ENCODE data around the gene TMEM132D.

Gene TMEM132D

DNA sequence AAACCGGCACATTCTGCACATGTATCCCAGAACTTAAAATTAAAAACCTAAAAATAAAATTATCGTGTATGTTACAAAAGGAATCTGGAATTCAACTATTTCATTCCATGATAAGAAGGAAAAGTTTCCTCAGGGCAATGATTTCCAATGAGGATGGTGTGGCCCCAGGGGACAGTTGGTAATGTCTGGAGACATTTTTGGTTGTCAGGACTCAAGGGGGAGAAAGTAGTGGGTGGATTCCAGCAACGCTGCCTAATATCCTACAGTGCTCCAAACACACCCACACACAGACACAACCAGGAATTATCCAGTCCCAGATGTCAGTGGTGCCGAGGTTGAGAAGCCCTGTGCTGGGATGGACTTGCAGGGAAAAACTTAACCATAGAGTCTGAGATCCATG, 228.3 kb downstream of the TMEM132D start:
- Histone ChIP-seq H3K4me3 (ENCODE audit: low read length in 2 of 2) (no peak overlapping the region), H3K9ac (ENCODE audit: low read depth in 1 of 2, low read length in 2 of 2) (no peak overlapping the region), H3K27ac (ENCODE audit: low read depth in 2 of 2, low read length in 2 of 2) (no peak overlapping the region), H3K27me3 (ENCODE audit: control insufficient read depth in 2 of 2, insufficient read depth in 2 of 2, low read length in 2 of 2) (no peaks in the 10 kb centered on the region), H3K9me3 (ENCODE audit: control insufficient read depth in 2 of 2, low read length in 2 of 2) (no peaks in the 10 kb centered on the region), H3K36me3 (ENCODE audit: control insufficient read depth in 2 of 2, insufficient read depth in 2 of 2, low read length in 2 of 2) (no peaks in the 10 kb centered on the region), H3K4me1 (ENCODE audit: control insufficient read depth in 2 of 2, insufficient read depth in 2 of 2, low read length in 2 of 2) (no peaks in the 10 kb centered on the region)

GRCh38 chr12:129673806-129674205, 230.0 kb downstream of the TMEM132D start:
- Histone ChIP-seq H3K9me3 (ENCODE audit: control insufficient read depth in 2 of 2, low read length in 2 of 2) (no peaks in the 10 kb centered on the region), H3K9ac (ENCODE audit: low read depth in 1 of 2, low read length in 2 of 2) (no peak overlapping the region)

GRCh38 chr12:129672110-129672509, 231.7 kb downstream of the TMEM132D start:
- H3K27me3 ChIP-seq (ENCODE audit: control insufficient read depth in 2 of 2, insufficient read depth in 2 of 2, low read length in 2 of 2): no peaks in the 10 kb centered on the region
- H3K9ac ChIP-seq (ENCODE audit: low read depth in 1 of 2, low read length in 2 of 2): no peak overlapping the region
- H3K36me3 ChIP-seq (ENCODE audit: control insufficient read depth in 2 of 2, insufficient read depth in 2 of 2, low read length in 2 of 2): no peaks in the 10 kb centered on the region
- H3K4me1 ChIP-seq (ENCODE audit: control insufficient read depth in 2 of 2, insufficient read depth in 2 of 2, low read length in 2 of 2): no peaks in the 10 kb centered on the region
- no peak overlapping the region for H3K27ac ChIP-seq (ENCODE audit: low read depth in 2 of 2, low read length in 2 of 2)
- H3K9me3 ChIP-seq (ENCODE audit: control insufficient read depth in 2 of 2, low read length in 2 of 2): no peaks in the 10 kb centered on the region
- H3K4me3 ChIP-seq (ENCODE audit: low read length in 2 of 2): no peak overlapping the region

More at GRCh38 chr12:129673806-129674205, 230.0 kb downstream of the TMEM132D start:
- no peak overlapping the region for H3K27ac ChIP-seq (ENCODE audit: low read depth in 2 of 2, low read length in 2 of 2)
- H3K4me3 ChIP-seq (ENCODE audit: low read length in 2 of 2): no peak overlapping the region
- no peaks in the 10 kb centered on the region for H3K4me1 ChIP-seq (ENCODE audit: control insufficient read depth in 2 of 2, insufficient read depth in 2 of 2, low read length in 2 of 2)
- H3K27me3 ChIP-seq (ENCODE audit: control insufficient read depth in 2 of 2, insufficient read depth in 2 of 2, low read length in 2 of 2): no peaks in the 10 kb centered on the region
- no peaks in the 10 kb centered on the region for H3K36me3 ChIP-seq (ENCODE audit: control insufficient read depth in 2 of 2, insufficient read depth in 2 of 2, low read length in 2 of 2)

DNA sequence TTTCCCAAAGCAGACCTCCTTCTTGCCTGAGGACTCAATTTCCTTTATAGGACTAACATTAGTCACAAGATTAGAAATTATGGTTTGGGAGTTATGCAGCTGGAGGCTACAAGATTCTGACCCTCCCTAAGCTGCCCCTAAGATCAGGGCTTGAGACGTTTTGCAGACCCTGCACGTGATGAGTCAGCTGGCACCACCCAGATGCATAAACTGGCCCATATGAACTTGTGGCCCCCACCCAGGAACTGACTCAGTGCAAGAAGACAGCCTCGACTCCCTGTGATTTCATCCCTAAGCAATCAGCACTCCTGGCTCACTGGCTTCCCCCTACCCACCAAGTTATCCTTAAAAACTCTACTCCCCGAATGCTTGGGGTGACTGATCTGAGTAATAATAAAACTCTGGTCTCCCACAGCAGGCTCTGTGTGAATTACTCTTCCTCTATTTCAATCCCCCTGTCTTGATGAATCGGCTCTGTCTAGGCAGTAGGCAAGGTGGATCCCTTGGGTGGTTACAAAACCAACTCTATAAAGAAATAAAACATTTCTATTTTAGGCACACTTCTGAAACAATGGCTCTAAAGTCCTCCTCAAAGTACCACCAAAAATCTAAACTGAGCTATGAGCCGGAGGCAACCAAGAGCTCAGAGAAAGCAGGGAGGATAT, 233.4 kb downstream of the TMEM132D start:
- Histone ChIP-seq H3K4me3 (ENCODE audit: low read length in 2 of 2) (no peak overlapping the region), H3K9ac (ENCODE audit: low read depth in 1 of 2, low read length in 2 of 2) (no peak overlapping the region), H3K27ac (ENCODE audit: low read depth in 2 of 2, low read length in 2 of 2) (no peak overlapping the region), H3K4me1 (ENCODE audit: control insufficient read depth in 2 of 2, insufficient read depth in 2 of 2, low read length in 2 of 2) (no peaks in the 10 kb centered on the region), H3K9me3 (ENCODE audit: control insufficient read depth in 2 of 2, low read length in 2 of 2) (no peaks in the 10 kb centered on the region), H3K36me3 (ENCODE audit: control insufficient read depth in 2 of 2, insufficient read depth in 2 of 2, low read length in 2 of 2) (no peaks in the 10 kb centered on the region), H3K27me3 (ENCODE audit: control insufficient read depth in 2 of 2, insufficient read depth in 2 of 2, low read length in 2 of 2) (no peaks in the 10 kb centered on the region)

DNA sequence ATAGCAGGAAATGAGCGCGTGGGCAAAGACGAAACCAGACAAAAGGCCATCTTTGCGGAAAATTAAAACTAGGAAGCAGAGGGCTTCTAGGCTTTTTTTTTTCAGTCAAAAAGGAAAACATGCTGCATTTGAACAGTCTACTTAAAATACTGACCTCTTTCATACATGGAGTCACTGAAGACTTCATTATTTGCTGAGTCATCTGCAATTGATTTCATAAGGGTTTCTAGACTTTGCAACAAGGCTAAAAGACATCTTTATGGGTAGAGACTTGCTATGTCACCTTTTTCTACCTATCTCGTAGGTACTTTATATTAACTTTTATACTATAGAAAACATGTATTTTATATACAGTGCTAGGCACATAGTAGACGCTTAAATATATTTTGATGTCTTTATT, 238.4 kb downstream of the TMEM132D start:
- Histone ChIP-seq H3K36me3 (ENCODE audit: control insufficient read depth in 2 of 2, insufficient read depth in 2 of 2, low read length in 2 of 2) (no peaks in the 10 kb centered on the region), H3K27ac (ENCODE audit: low read depth in 2 of 2, low read length in 2 of 2) (no peak overlapping the region), H3K9me3 (ENCODE audit: control insufficient read depth in 2 of 2, low read length in 2 of 2) (no peaks in the 10 kb centered on the region), H3K27me3 (ENCODE audit: control insufficient read depth in 2 of 2, insufficient read depth in 2 of 2, low read length in 2 of 2) (no peaks in the 10 kb centered on the region), H3K9ac (ENCODE audit: low read depth in 1 of 2, low read length in 2 of 2) (no peak overlapping the region), H3K4me3 (ENCODE audit: low read length in 2 of 2) (no peak overlapping the region), H3K4me1 (ENCODE audit: control insufficient read depth in 2 of 2, insufficient read depth in 2 of 2, low read length in 2 of 2) (no peaks in the 10 kb centered on the region)

GRCh38 chr12:129662234-129662633, 241.6 kb downstream of the TMEM132D start:
- H3K9ac ChIP-seq (ENCODE audit: low read depth in 1 of 2, low read length in 2 of 2): no peak overlapping the region
- no peak overlapping the region for H3K4me3 ChIP-seq (ENCODE audit: low read length in 2 of 2)
- H3K4me1 ChIP-seq (ENCODE audit: control insufficient read depth in 2 of 2, insufficient read depth in 2 of 2, low read length in 2 of 2): no peaks in the 10 kb centered on the region
- H3K27ac ChIP-seq (ENCODE audit: low read depth in 2 of 2, low read length in 2 of 2): no peak overlapping the region
- no peaks in the 10 kb centered on the region for H3K9me3 ChIP-seq (ENCODE audit: control insufficient read depth in 2 of 2, low read length in 2 of 2)
- no peaks in the 10 kb centered on the region for H3K27me3 ChIP-seq (ENCODE audit: control insufficient read depth in 2 of 2, insufficient read depth in 2 of 2, low read length in 2 of 2)
- H3K36me3 ChIP-seq (ENCODE audit: control insufficient read depth in 2 of 2, insufficient read depth in 2 of 2, low read length in 2 of 2): no peaks in the 10 kb centered on the region

GRCh38 chr12:129660946-129661345, 242.9 kb downstream of the TMEM132D start:
- Histone ChIP-seq H3K9ac (ENCODE audit: low read depth in 1 of 2, low read length in 2 of 2) (no peak overlapping the region), H3K27me3 (ENCODE audit: control insufficient read depth in 2 of 2, insufficient read depth in 2 of 2, low read length in 2 of 2) (no peaks in the 10 kb centered on the region), H3K36me3 (ENCODE audit: control insufficient read depth in 2 of 2, insufficient read depth in 2 of 2, low read length in 2 of 2) (no peaks in the 10 kb centered on the region), H3K4me3 (ENCODE audit: low read length in 2 of 2) (no peak overlapping the region), H3K4me1 (ENCODE audit: control insufficient read depth in 2 of 2, insufficient read depth in 2 of 2, low read length in 2 of 2) (no peaks in the 10 kb centered on the region), H3K27ac (ENCODE audit: low read depth in 2 of 2, low read length in 2 of 2) (no peak overlapping the region), H3K9me3 (ENCODE audit: control insufficient read depth in 2 of 2, low read length in 2 of 2) (no peaks in the 10 kb centered on the region)

GRCh38 chr12:129659961-129660622, 243.7 kb downstream of the TMEM132D start:
- Histone ChIP-seq H3K27ac (ENCODE audit: low read depth in 2 of 2, low read length in 2 of 2) (no peak overlapping the region), H3K4me1 (ENCODE audit: control insufficient read depth in 2 of 2, insufficient read depth in 2 of 2, low read length in 2 of 2) (no peaks in the 10 kb centered on the region), H3K27me3 (ENCODE audit: control insufficient read depth in 2 of 2, insufficient read depth in 2 of 2, low read length in 2 of 2) (no peaks in the 10 kb centered on the region), H3K9me3 (ENCODE audit: control insufficient read depth in 2 of 2, low read length in 2 of 2) (peaks cover 0 to 2% of the 10 kb centered on the region in 2 donors), H3K4me3 (ENCODE audit: low read length in 2 of 2) (no peak overlapping the region), H3K36me3 (ENCODE audit: control insufficient read depth in 2 of 2, insufficient read depth in 2 of 2, low read length in 2 of 2) (no peaks in the 10 kb centered on the region), H3K9ac (ENCODE audit: low read depth in 1 of 2, low read length in 2 of 2) (no peak overlapping the region)

DNA sequence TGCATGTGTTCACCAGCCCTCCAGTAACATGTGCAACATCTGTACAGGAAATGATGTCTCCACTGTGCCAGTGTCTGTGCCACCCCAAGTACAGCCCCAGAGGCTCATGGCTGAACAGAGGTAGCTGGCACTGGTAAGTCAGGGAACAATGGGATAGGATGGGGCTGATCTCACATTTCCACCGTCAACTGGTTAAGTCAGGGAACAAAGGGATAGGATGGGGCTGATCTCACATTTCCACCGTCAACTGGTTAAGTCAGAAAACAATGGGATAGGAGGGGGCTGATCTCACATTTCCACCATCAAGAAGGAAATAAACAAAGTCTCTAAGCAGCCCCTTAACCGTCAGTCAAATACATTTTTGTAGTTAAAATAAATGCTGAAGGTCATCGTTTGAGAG, 246.6 kb downstream of the TMEM132D start:
- H3K36me3 ChIP-seq (ENCODE audit: control insufficient read depth in 2 of 2, insufficient read depth in 2 of 2, low read length in 2 of 2): no peaks in the 10 kb centered on the region
- H3K27me3 ChIP-seq (ENCODE audit: control insufficient read depth in 2 of 2, insufficient read depth in 2 of 2, low read length in 2 of 2): no peaks in the 10 kb centered on the region
- no peak overlapping the region for H3K9ac ChIP-seq (ENCODE audit: low read depth in 1 of 2, low read length in 2 of 2)
- peaks cover 0 to 4% of the 10 kb centered on the region in 2 donors for H3K9me3 ChIP-seq (ENCODE audit: control insufficient read depth in 2 of 2, low read length in 2 of 2)
- H3K4me1 ChIP-seq (ENCODE audit: control insufficient read depth in 2 of 2, insufficient read depth in 2 of 2, low read length in 2 of 2): no peaks in the 10 kb centered on the region
- H3K4me3 ChIP-seq (ENCODE audit: low read length in 2 of 2): no peak overlapping the region
- H3K27ac ChIP-seq (ENCODE audit: low read depth in 2 of 2, low read length in 2 of 2): no peak overlapping the region

GRCh38 chr12:129651951-129652350, 251.9 kb downstream of the TMEM132D start:
- no peak overlapping the region for H3K4me3 ChIP-seq (ENCODE audit: low read length in 2 of 2)
- H3K4me1 ChIP-seq (ENCODE audit: control insufficient read depth in 2 of 2, insufficient read depth in 2 of 2, low read length in 2 of 2): no peaks in the 10 kb centered on the region
- no peak overlapping the region for H3K9ac ChIP-seq (ENCODE audit: low read depth in 1 of 2, low read length in 2 of 2)
- H3K27me3 ChIP-seq (ENCODE audit: control insufficient read depth in 2 of 2, insufficient read depth in 2 of 2, low read length in 2 of 2): no peaks in the 10 kb centered on the region
- no peak overlapping the region for H3K27ac ChIP-seq (ENCODE audit: low read depth in 2 of 2, low read length in 2 of 2)
- no peaks in the 10 kb centered on the region for H3K36me3 ChIP-seq (ENCODE audit: control insufficient read depth in 2 of 2, insufficient read depth in 2 of 2, low read length in 2 of 2)
- peaks cover 0 to 8% of the 10 kb centered on the region in 2 donors for H3K9me3 ChIP-seq (ENCODE audit: control insufficient read depth in 2 of 2, low read length in 2 of 2)
